ENCODE results near the gene AFAP1L2.

AFAP1L2 gene

DNA sequence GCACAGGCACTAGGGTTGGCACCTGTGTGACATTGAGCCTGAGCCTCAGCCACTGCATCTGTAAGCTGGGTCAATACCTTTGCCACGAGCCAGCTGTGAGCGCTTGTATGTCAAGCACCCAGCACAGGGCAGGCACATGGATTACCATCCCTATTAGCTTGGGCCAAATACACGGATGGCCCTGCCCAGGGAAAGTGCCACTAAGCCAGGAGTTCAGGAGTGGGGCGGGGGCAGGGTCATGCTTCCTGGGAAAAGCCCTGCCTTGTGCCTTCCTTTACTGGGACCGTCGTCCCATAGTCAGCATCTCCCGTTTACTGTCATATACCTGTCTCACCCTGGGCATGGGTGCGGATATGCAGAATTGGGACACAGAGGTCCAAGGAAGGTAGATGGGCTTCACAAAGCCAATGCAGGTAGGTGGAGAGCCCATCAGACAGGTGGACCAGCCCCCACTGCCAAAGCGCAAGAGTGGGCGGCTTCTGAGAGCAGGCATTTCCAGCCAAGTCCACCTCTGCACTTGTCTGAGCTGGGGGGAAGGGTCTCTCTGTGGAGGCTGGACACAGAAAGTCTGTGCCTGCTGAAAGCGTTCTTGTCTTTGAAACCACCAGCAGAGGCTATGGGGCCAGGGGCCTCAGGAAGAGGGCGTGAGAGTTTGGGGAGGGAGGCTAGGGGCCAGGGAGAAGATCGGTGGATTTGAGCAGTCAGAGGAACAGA, 92.6 kb downstream of the AFAP1L2 start:
- no peak for DNase-seq (ENCODE audit: low spot score)

DNA sequence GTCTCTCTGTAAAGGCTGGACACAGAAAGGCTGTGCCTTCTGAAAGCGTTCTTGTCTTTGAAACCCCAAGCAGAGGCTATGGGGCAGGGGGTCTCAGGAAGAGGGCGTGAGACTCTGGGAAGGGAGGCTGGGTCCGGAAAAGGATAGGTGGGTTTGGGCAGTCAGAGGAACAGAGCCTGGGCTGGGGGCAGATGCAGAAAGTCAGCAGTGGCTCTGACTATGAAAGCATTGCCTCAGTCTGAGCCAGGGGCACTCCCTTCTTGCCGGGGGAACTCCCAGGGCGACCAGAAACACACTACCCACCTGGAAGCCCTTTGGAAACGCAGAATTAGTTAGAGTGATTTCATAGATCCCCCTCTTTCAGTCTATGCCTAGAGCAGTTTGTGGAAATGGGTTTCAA, 93.3 kb downstream of the AFAP1L2 start:
- no peak for DNase-seq (ENCODE audit: low spot score)

DNA sequence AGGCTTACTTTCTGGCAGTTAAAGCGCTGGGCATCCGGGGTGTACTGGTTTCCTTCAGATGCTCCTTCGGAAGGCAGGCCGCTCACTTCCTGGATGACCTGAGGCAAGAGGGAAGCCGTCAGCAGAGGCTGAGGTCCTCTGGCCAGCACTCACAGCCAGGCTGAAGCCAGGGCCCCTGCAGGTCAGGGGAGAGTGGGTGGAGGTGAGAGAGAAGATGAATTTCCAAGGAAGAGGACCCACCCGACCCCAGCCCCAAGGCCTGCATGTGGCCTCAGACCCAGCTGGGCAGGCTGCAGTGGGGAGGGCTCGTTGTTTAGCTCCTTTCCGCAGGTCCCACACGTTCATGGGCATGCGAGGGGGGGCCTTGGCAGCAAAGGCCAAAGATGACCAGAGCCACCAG, 94.0 kb downstream of the AFAP1L2 start:
- DNase-seq (ENCODE audit: low spot score): no peak

DNA sequence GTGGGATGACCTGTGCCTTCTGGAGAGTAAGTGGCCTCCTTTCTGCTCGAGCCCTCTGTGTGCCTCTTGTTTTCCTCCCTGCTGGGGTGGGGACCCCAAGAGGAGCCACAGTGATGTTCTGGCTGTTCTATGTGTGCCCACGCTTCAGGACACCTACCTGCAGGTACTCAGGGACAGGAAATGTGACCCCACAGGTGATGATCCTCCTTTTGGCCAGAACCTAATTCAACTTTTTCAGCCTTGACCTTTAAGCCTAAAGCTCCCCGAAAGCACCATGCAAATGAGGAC, 95.0 kb downstream of the AFAP1L2 start:
- no peak for DNase-seq (ENCODE audit: low spot score)

DNA sequence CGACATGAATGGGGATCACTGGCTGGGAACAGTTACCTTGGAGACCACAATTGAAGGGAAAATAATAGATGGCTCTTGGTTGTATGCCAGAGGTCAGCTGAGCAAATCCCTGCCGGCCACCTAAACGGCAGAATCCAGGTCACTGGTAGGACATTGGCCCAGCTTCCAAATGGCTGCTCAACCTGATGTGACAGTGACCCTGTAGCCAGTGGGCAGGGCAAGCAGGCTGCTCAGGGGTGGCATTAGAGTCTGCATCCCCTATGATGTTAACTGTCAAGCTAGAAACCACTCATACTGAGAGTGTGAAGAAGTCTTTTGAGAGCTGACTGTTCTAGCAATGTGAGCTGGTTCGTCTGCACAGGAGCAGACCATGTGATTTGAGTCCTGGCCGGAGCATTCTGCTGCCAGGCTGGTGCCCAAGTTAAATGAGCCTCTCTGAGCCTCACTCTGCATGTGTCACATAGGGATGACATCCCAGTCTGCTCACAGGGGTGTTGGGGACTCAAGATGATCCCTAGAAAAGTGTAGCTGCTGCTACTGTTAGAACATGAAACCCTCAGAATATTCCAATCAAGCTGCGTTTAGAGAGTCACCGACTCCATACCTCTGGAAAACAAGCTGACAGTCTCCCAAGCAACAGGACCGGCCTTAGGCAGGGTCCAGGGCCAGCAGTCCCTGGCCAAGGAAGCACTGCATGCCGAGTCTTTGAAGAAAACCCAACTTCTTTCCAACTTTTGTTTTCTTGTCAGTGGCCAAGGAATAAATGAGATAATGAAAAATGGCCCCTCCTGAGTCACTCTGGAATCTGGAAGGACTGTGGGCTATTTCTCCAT, 95.6 kb downstream of the AFAP1L2 start:
- DNase-seq (ENCODE audit: low spot score): peak; percentile 19

DNA sequence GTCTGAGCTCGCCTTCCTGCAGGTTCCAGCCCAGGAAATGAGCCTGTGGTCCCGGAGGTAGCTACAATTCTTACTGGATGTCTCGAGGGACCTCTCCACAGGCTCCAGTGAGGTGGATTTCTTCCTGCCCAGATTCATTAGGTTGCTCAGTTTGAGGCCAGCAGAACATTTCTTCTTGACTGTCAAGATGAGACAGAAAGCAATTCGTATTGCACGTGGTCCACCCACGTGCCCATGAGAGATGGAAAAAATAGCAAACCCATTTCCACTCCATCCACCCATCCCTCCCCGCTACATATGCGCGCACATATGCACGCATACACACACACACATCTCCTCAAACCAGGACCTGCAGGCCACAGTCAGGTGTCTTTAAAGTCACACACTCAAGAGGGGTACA, 96.6 kb downstream of the AFAP1L2 start:
- no peak for DNase-seq (ENCODE audit: low spot score)

DNA sequence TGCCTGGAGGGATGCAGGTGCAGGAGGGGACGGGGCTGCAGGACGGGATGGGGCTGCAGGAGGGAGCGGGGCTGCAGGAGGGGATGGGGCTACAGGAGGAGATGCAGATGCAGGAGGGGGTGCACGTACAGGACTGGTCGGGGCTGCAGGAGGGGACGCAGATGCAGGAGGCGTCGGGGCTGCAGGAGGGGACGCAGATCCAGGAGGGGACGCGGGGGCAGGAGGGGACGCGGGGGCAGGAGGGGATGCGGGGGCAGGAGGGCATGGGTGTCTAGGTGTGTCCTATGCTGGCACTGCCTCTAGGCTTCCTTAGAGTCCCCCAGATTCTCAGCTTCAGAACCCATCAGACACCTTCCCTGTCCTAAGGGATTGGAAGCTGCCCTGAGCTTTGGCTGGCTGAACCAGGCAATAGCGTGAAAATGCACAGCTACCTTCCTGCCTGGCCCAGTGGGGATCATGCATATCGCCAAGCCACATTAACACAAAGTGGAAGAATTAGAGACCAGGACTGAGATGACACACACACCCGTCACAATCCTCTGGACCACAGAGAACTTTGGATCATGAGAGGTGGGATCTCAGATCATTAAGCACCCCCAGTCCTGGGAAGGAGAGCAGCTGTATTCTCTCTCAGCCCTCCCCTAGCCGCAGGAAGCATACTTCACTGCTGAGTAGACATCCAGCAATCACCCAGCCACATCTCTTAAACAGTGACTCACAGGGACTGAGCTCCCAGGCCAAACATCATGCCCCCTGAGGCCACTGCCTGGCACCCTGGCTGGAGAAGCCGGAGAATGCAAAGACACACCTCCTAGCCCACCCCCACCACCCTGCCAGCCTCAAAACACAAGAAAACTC, 98.0 kb downstream of the AFAP1L2 start:
- no peak for DNase-seq (ENCODE audit: low spot score)

DNA sequence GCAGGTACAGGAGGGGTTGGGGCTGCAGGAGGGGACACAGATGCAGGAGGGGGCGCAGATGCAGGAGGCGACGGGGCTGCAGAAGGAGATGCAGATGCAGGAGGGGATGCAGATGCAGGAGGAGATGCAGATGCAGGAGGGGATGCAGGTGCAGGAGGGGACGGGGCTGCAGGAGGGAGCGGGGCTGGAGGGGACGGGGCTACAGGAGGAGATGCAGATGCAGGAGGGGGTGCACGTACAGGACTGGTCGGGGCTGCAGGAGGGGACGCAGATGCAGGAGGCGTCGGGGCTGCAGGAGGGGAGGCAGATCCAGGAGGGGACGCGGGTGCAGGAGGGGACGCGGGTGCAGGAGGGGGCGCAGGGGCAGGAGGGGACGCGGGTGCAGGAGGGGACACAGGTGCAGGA, 98.8 kb downstream of the AFAP1L2 start:
- no peak for DNase-seq (ENCODE audit: low spot score)

DNA sequence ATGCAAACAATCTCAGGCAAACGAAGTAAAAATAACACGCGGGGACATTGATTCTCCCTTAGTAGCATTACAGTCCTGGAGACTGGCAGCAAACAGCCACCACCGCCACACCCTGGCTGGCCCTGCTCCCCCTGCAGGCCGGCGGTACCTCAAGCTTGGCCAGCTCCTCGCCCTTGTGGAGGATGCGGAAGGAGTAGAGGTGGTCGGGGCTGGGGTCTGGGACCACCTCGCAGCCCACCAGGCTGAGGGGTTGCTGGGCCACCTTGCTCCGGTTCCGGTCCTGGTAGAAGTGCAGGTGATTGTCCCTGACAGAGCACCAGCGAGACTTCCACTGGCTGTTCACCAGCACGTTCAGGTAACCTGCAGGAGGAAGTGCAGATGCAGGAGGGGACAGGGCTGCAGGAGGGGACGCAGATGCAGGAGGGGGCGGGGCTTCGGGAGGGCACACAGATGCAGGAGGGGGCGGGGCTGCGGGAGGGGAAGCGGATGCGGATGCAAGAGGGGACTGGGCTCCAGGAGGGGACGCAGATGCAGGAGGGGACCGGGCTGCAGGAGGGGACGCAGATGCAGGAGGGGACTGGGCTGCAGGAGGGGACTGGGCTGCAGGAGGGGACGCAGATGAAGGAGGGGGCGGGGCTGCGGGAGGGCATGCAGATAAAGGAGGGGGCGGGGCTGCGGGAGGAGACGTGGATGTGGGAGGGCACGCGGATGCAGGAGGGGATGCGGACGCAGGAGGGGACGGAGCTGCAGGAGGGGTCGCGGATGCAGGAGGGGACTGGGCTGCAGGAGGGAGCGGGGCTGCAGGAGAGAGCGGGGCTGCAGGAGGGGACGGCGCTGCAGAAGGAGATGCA, 99.5 kb downstream of the AFAP1L2 start:
- no peak for DNase-seq (ENCODE audit: low spot score)

DNA sequence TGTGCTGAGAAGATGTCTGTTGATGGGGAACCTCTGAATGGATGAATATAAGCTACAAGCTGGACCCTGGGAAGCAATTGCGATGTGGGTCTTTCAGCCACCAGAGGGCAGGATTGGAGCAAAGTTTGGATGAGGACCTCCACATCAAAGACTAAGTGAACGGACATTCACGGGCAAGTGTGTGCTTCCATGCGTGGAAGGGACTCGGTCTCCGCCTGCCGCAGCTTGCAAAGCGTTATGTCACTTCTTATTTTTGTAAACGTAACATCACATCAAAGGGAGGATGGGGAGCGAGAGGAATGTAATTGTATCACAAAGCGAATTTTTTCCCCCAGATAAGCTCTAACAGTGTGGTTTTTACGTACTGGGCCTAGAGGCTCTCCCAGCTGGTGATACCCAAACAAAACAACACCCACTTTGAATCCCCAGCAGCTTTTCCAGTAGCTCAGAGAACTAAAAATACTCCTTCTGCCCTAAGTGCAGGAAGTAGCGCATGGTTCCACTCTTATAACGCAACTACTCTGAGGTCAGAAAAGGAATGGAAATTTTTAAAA, 100.2 kb downstream of the AFAP1L2 start:
- DNase-seq (ENCODE audit: low spot score): peak; percentile 94

DNA sequence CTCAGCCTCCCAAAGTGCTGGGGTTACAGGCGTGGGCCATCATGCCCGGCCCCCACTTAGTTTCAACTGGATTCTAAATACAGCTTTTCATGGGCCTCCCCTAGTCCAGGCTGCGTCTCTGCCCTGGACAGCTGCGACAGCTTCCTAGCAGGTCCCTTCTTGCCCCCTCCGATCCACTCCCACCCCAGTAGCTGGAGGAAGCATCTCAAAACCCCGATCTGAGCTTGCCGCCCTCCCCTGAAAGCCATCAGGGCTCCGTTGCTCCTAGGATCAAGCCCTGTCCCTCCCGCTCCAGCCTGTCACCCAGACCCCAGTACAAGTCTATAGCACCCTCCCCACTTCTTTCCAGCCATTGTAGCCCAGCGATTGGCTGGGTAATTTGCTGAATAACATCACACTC, 100.7 kb downstream of the AFAP1L2 start:
- DNase-seq (ENCODE audit: low spot score): no peak

DNA sequence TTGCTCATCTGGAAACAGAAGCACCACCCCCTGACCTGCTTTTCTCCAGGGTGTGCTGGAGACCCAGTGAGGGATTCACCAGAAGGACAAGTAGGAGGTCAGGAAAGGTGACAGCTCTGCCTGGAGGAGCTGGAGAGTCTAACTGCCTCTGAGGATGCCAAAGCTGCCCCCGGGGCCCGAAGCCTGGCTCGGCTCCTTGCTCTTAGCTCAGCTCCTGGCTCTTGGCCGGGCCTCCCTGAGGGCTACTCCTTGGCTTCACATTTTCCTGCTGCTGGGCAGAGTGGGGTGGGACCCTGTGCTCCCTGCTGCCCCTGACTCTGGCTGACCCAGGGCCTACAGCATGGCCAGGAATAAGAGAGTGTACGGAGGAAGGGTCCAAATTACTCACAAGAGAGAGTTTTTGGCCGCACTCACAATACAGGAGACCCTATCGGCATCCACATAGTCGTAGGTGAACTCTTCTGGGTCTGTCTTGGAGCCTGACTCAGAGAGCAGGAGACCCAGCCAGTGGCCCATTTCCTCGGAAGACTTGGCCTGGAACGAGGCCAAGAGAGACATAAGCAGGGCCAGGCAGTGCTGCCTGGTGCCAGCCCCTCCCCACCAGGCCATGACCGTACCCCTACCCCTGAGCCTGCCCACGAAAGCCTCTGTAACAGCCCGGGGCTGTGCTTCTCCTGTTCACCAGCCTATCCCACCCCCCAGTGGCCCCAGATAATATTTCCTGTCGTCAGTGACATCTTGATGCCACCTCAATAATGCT, 102.2 kb downstream of the AFAP1L2 start:
- DNase-seq (ENCODE audit: low spot score): peak; percentile 6

DNA sequence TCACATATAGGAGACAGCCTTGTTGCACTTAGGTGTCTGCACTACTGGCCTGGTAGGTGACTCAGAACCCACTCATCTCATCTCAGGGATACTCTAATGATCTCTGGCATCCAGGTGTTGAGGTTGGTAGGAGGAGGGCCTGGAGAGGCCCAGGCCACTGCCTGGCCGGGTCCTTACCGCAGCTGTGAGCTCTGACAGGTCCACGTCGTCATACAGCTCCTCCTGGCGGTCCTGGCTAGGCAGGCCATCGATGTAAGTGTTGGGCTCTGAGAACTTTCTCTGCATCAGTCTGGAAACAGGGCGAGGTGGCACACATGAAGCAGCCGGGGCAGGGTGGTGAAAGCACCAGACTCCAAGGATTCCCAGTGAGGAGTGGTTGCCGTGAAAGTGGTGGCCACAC, 103.1 kb downstream of the AFAP1L2 start:
- no peak for DNase-seq (ENCODE audit: low spot score)

DNA sequence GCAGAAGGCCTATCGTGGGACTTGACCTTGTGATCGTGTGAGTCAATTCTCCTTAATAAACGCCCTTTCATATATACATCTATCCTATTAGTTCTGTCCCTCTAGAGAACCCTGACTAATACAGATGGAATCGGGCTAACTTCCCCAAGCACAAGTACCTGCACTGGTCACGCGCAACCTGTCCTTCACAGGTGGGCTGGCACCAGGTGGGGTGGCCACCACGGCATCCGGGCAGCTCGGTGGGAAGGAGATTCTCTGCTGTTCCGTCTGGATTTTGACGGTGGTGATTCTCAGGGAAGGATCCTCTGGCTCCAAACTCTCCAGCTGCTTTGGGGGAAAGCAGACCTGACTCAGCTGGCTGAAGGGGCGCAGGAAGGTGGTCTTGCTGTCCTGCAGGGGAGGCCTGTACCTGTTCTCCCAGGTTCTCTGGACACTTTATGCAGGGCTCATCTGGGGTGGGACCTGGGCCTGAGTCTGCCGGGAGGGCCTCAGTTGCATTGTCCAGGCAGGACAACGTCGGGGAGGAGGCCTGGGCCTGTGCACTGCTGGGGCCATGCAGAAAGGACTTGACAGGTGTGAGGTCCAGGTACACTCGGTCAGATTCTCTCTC, 104.2 kb downstream of the AFAP1L2 start:
- DNase-seq (ENCODE audit: low spot score): no peak

DNA sequence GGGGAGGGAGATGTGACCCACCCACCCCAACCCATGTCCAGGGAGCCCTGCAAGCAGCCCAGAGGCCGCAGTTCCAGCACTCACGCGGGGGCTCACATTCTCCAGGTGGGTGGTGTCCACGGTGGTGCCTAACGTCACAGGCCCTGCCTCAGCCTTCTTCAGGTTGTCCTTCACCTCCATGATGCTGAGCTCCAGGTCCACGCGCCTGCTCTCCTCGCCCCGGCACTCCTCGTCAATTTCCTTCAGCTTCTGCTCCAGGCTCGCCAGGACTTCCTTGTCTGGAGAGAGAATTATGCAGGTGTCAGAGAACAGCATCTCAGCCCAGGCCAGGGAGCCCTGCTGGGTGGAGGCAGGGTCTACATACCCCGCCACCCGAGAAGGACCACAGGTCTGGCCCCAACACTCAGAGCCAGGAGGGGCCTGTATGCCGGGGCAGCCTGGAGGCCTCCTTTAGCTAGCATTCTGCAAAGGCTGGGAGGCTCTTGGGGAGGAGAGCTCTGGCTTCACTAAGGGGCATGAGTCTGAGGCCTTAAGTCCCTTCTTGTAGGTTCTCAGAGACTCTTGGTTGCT, 107.1 kb downstream of the AFAP1L2 start:
- no peak for DNase-seq (ENCODE audit: low spot score)

DNA sequence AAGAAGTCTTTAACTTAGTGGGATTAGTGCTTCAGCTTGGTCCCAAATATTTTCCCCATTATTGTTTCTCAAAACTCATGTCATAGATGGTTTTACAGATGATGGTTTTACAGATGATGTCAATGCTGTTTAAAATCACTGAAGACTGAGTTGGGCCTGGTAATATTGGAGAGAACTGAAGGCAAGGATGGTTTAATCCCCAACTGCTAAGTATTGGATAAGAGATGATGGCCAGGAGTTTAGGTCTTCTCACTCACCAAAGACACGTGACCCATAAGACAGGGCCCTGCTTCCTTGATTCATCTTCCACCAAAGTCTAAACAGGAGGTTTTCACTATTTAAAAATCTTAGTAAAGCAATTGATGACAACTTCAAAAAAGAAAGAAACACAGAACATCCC, 108.9 kb downstream of the AFAP1L2 start:
- DNase-seq (ENCODE audit: low spot score): no peak

DNA sequence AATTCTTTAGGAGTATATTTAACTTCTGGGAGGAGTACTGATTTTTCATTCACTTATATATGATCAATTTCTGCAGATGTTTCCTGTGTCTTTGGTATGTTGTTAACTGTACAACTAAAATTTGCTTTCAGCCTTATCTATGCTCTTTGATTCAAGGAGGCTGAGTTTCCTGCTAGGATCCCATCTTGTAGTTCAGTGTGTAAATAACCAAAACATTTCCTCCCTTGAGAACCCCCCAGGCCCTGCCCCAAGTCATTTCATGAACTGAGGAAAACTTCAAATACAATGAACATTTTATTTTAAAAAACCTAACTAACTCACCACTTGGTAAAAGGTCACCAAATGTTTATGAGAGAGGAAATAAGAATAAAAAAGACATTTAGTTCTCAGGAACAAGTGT, 109.8 kb downstream of the AFAP1L2 start:
- no peak for DNase-seq (ENCODE audit: low spot score)

DNA sequence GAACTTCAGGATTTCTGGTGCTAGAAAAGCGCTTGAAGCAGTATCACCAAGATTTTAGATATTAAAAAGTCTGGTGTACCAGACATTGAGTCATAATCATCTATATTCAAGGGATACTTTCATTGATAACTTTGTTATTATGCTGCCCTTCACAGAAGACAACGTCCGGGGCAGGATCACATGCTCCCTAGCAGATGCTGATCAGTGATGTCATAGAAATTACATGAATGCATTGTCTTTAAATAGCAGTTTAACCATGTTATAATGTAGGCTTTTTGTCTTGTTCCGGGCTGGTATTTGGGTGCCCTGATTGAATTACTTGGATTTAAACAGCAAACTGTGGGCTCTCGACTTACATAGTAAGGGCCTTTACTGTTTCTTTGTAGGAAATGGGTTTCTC, 111.2 kb downstream of the AFAP1L2 start:
- DNase-seq (ENCODE audit: low spot score): no peak

DNA sequence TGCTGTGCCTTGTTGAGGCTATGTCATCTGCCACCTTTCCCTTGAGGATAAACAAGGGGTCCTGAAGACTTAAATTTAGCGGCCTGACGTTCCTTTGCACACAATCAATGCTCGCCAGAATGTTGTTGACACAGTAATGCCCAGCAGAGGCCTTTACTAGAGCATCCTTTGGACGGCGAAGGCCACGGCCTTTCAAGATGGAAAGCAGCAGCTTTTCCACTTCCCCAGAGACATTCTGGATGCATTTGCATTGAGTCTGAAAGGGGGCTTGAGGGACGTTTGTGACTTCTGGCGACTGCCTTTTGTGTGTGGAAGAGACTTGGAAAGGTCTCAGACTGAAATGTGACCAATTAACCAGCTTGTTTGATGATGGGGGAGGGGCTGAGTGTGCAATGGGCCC, 112.8 kb downstream of the AFAP1L2 start:
- DNase-seq (ENCODE audit: low spot score): no peak

DNA sequence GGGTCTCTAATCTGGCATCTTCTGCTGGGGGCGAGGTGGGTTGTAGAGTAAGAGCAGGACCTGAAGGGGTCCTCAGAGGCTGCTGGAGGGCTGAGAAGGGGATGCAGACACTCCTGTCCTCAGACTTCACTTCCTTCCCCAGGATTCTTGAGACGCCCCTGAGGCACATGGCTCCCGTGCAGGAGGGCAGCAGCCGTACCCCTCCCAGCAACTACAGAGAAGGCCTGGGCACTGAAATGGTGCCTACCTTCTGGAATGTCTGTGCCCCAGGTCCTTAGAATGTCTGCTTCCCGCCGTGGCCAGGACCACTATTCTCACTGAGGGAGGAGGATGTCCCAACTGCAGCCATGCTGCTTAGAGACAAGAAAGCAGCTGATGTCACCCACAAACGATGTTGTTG, 113.2 kb downstream of the AFAP1L2 start:
- no peak for DNase-seq (ENCODE audit: low spot score)
